CD14-positive monocyte (primary cell): ENCODE measurements around the gene NEMP2. TPM values are rescaled to one million over a fixed set of nuclear protein-coding genes. Genes with fewer than 3 reads are reported as not detected.

Experiments used
- DNase-seq, 3 donors: peaks; one replicate each; pipeline ENCODE4 v3.0.0-alpha.2; 2011 to 2022
- H2AFZ ChIP-seq: 2 replicates; pipeline ENCODE4 v1.6.0; 2012; ENCODE audit warnings: mild to moderate bottlenecking, low read depth, low read length, inconsistent platforms; ENCODE audit not compliant: insufficient read depth, poor library complexity, severe bottlenecking
- H3K27ac ChIP-seq, 2 donors: 1 replicate in 1 of 2; 2 replicates in 1 of 2; pipeline ENCODE4 v1.5.1; 2012 to 2013; ENCODE audit warnings: low read length in 2 of 2, control low read depth in 1 of 2, inconsistent platforms in 1 of 2, low read depth in 1 of 2, mild to moderate bottlenecking in 1 of 2
- H3K27me3 ChIP-seq, 2 donors: one replicate each; pipeline versions ENCODE4 v1.6.0 to v1.6.1; 2011 to 2013; ENCODE audit warnings: low read length in 2 of 2; ENCODE audit not compliant: control insufficient read depth in 2 of 2, insufficient read depth in 2 of 2
- H3K36me3 ChIP-seq, 2 donors: replicated peaks in 1 of 2; 1 replicate in 1 of 2; 2 replicates in 1 of 2; pipeline versions ENCODE4 v1.5.1 to v1.6.1; 2012 to 2013; ENCODE audit warnings: low read length in 2 of 2, control low read depth in 1 of 2, inconsistent platforms in 1 of 2, mild to moderate bottlenecking in 1 of 2; ENCODE audit not compliant: insufficient read depth in 2 of 2, control insufficient read depth in 1 of 2
- H3K4me1 ChIP-seq, 2 donors: 1 replicate in 1 of 2; 2 replicates in 1 of 2; pipeline versions ENCODE4 v1.5.1 to v1.6.1; 2012 to 2013; ENCODE audit warnings: low read length in 2 of 2, control low read depth in 1 of 2, inconsistent platforms in 1 of 2, mild to moderate bottlenecking in 1 of 2, moderate library complexity in 1 of 2; ENCODE audit not compliant: insufficient read depth in 2 of 2, control insufficient read depth in 1 of 2
- H3K4me2 ChIP-seq: replicated peaks from 2 replicates; pipeline ENCODE3; 2012; ENCODE audit warnings: low read length, moderate library complexity, mild to moderate bottlenecking; ENCODE audit not compliant: poor library complexity, severe bottlenecking; ENCODE audit errors: extremely low read depth
- H3K4me3 ChIP-seq, 3 experiments: fragments of 200-600 bp in 1 of 3; sonication (generic) in 1 of 3; replicated peaks in 1 of 3; 1 replicate in 2 of 3; 2 replicates in 1 of 3; pipeline ENCODE4 v1.5.1; 2011 to 2013; ENCODE audit warnings: low read length in 3 of 3, mild to moderate bottlenecking in 3 of 3, control low read depth in 2 of 3, low read depth in 2 of 3, inconsistent platforms in 1 of 3, moderate library complexity in 1 of 3
- H3K79me2 ChIP-seq: 2 replicates; pipeline ENCODE4 v1.6.0; 2012; ENCODE audit warnings: mild to moderate bottlenecking, control low read depth, inconsistent platforms, low read length, moderate library complexity; ENCODE audit not compliant: insufficient read depth
- H3K9ac ChIP-seq: 2 replicates; pipeline ENCODE4 v1.6.0; 2017; ENCODE audit warnings: low read length, mild to moderate bottlenecking; ENCODE audit not compliant: insufficient read depth, poor library complexity, severe bottlenecking
- H3K9me3 ChIP-seq, 2 donors: replicated peaks in 1 of 2; 1 replicate in 1 of 2; 2 replicates in 1 of 2; pipeline versions ENCODE4 v1.5.1 to v1.6.1; 2012 to 2013; ENCODE audit warnings: low read length in 2 of 2, control low read depth in 1 of 2; ENCODE audit not compliant: control insufficient read depth in 1 of 2, insufficient read depth in 1 of 2
- H4K20me1 ChIP-seq: 2 replicates; pipeline ENCODE4 v1.6.0; 2012; ENCODE audit warnings: mild to moderate bottlenecking, low read length, control low read depth, moderate library complexity; ENCODE audit not compliant: insufficient read depth
- H3K27ac Mint-ChIP-seq, 7 donors: one replicate each; pipeline ENCODE4 v1.8.0; 2020; ENCODE audit warnings: mild to moderate bottlenecking in 7 of 7, mixed read lengths in 7 of 7, moderate library complexity in 6 of 7, inconsistent platforms in 2 of 7
- H3K27me3 Mint-ChIP-seq, 3 donors: one replicate each; pipeline ENCODE4 v1.8.0; 2021 to 2022; ENCODE audit warnings: low read depth in 3 of 3, mild to moderate bottlenecking in 3 of 3, mixed read lengths in 3 of 3, moderate library complexity in 3 of 3, inconsistent platforms in 1 of 3
- H3K36me3 Mint-ChIP-seq, 2 donors: one replicate each; pipeline ENCODE4 v1.8.0; 2020; ENCODE audit warnings: mixed read lengths in 2 of 2, inconsistent platforms in 1 of 2, mild to moderate bottlenecking in 1 of 2
- H3K4me1 Mint-ChIP-seq: one replicate; pipeline ENCODE4 v1.8.0; 2020; ENCODE audit warnings: mild to moderate bottlenecking, mixed read lengths
- H3K4me3 Mint-ChIP-seq, 2 donors: one replicate each; pipeline ENCODE4 v1.8.0; 2020; ENCODE audit warnings: mild to moderate bottlenecking in 2 of 2, mixed read lengths in 2 of 2, moderate library complexity in 1 of 2
- H3K9me3 Mint-ChIP-seq, 7 donors: one replicate each; pipeline ENCODE4 v1.8.0; 2020 to 2022; ENCODE audit warnings: mixed read lengths in 7 of 7, mild to moderate bottlenecking in 6 of 7, moderate library complexity in 6 of 7, inconsistent platforms in 2 of 7
- WGBS: methylation state at CpG from one replicate; pipeline ENCODE4 v1.1.5; 2013; ENCODE audit warnings: missing lambda C conversion rate; ENCODE audit not compliant: insufficient coverage; 5-methylcytosine and 5-hydroxymethylcytosine counted together
- intact Hi-C, 2 donors: fragments of 100-400 bp; cut with micrococcal nuclease; formaldehyde crosslinking; loops; one replicate each; pipeline versions ENCODE4 v1.15.0 to v1.15.1; 2023
- polyA plus RNA-seq, 3 donors: library from polyadenylated mRNA; depleted of rRNA in 1 of 3; unstranded in 2 of 3; stranded (reverse) in 1 of 3; fragments of 300-500 nt in 2 of 3; fragments of >200 nt in 1 of 3; fragmentation: Illumina TruSeq in 2 of 3; gene quantifications; 1 replicate in 2 of 3; 2 replicates in 1 of 3; pipeline ENCODE4 v1.2.3, GENCODE V29; 2012 to 2021
- TF ChIP-seq, protein P1 (sequence below): fragments of 200-600 bp; IDR thresholded peaks from one replicate; pipeline ENCODE4 v1.8.0; 2022; ENCODE audit warnings: antibody characterized with exemption, mild to moderate bottlenecking

NEMP2 gene
- polyA plus RNA-seq, 3 donors = 0.44 to 2.5 (median 1.5) TPM

DNA sequence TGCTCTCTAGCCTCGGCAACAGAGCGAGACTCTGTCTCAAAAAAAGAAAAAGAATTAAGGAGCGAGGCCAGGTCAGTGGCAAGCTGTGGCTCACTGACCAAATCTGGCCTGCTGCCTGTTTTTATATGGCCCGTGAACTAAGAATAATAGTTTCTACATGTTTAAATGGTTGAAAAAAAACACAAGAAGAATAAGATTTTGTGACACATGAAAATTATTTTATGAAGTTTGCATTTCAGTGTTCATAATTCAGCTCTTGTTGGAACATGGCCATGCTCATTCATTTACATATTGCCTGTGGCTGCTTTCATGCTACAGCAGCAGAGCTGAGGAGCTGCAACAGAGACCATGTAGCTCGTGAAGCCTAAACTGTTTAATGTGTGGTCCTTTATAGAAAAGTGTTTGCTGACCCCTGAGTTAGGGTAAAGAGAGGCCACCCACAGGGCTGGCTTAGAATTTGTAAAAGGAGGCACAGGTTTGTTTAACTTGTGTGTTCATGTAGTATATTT lies 66.9 kb downstream of the NEMP2 start:
- Mint-ChIP-seq H3K36me3 (peaks cover 21 to 28% of the 10 kb centered on the region in 2 donors), H3K4me3 (no peak overlapping the region), H3K9me3 (peaks cover 0 to 6% (median 3%) of the 10 kb centered on the region in 7 donors), H3K27me3 (peaks cover 0 to 2% (median 0%) of the 10 kb centered on the region in 3 donors), H3K4me1 (peaks cover 23% of the 10 kb centered on the region), H3K27ac (peak overlapping the region in 3 of 7 donors; percentile 20 to 38 (median 36))
- Histone ChIP-seq H3K9ac (no peak overlapping the region), H3K4me2 (no peak overlapping the region), H3K36me3 (peaks cover 0 to 23% of the 10 kb centered on the region in 2 donors), H3K27ac (peak overlapping the region in 1 of 2 donors; percentile 16), H3K4me1 (peaks cover 11 to 13% of the 10 kb centered on the region in 2 donors), H2AFZ (no peak overlapping the region), H3K4me3 (no peak overlapping the region), H3K27me3 (no peaks in the 10 kb centered on the region), H3K9me3 (no peaks in the 10 kb centered on the region), H3K79me2 (peaks cover 16% of the 10 kb centered on the region), H4K20me1 (peaks cover 24% of the 10 kb centered on the region)
- WGBS = 74% methylated on average over 5 of the region's 5 CpGs
- no peak for DNase-seq
- intact Hi-C loops = no loop called here
- TF ChIP-seq, protein P1, sequence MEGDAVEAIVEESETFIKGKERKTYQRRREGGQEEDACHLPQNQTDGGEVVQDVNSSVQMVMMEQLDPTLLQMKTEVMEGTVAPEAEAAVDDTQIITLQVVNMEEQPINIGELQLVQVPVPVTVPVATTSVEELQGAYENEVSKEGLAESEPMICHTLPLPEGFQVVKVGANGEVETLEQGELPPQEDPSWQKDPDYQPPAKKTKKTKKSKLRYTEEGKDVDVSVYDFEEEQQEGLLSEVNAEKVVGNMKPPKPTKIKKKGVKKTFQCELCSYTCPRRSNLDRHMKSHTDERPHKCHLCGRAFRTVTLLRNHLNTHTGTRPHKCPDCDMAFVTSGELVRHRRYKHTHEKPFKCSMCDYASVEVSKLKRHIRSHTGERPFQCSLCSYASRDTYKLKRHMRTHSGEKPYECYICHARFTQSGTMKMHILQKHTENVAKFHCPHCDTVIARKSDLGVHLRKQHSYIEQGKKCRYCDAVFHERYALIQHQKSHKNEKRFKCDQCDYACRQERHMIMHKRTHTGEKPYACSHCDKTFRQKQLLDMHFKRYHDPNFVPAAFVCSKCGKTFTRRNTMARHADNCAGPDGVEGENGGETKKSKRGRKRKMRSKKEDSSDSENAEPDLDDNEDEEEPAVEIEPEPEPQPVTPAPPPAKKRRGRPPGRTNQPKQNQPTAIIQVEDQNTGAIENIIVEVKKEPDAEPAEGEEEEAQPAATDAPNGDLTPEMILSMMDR = no peak

DNA sequence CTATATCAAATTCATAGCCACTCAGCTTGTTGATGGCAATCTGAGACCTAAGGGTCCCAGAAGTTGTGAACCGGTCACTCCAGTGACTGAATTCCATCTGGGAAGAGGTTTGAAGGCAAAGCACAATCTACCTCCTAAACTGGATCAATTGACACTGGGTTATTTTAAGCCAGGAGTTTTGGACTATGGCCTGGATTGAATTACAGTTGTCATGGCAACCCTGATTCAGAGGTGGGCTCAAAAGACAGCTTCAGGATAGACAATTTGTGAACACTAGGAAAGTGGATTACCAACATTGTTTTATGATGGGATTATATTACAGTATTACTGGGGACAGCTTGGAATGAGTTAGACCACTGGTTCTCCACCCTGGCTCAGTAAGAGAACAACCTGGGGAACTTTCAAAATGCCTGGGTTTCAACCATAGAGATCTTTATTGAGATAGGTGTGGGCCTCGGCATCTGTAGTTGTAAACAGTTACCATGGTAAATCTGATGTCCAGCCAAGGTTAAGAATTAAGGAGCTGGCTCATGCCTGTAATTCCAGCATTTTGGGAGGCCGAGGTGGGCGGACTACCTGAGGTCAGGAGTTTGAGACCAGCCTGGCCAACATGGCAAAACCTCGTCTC lies 67.6 kb downstream of the NEMP2 start:
- peaks cover 0 to 2% (median 0%) of the 10 kb centered on the region in 3 donors for H3K27me3 Mint-ChIP-seq
- peaks cover 26% of the 10 kb centered on the region for H3K4me1 Mint-ChIP-seq
- H3K27ac ChIP-seq = no peak overlapping the region
- no peak overlapping the region for H3K4me3 ChIP-seq
- H3K36me3 Mint-ChIP-seq = peaks cover 15 to 21% of the 10 kb centered on the region in 2 donors
- no peak overlapping the region for H2AFZ ChIP-seq
- H3K4me2 ChIP-seq = no peak overlapping the region
- peak overlapping the region in 2 of 7 donors; percentile 36 to 42 for H3K27ac Mint-ChIP-seq
- intact Hi-C loops = no loop called here
- no peaks in the 10 kb centered on the region for H3K9me3 ChIP-seq
- TF ChIP-seq, protein P1 = no peak
- H3K4me1 ChIP-seq = peaks cover 11 to 13% of the 10 kb centered on the region in 2 donors
- 100% methylated on average over 2 of the region's 5 CpGs for WGBS
- DNase-seq = no peak
- H4K20me1 ChIP-seq = peaks cover 24% of the 10 kb centered on the region
- no peak overlapping the region for H3K9ac ChIP-seq
- no peak overlapping the region for H3K4me3 Mint-ChIP-seq
- peaks cover 0 to 6% (median 0%) of the 10 kb centered on the region in 7 donors for H3K9me3 Mint-ChIP-seq
- peaks cover 0 to 23% of the 10 kb centered on the region in 2 donors for H3K36me3 ChIP-seq
- H3K27me3 ChIP-seq = no peaks in the 10 kb centered on the region
- H3K79me2 ChIP-seq = peaks cover 20% of the 10 kb centered on the region
